GF-D8 (cell line): ENCODE results near the gene FLT4.

Experiments used
- DNase-seq: peaks from one replicate; lab custom pipeline; 2025; lab: John Stamatoyannopoulos, UW

FLT4 gene

GRCh38 chr5:180605554-180606214 is 43.7 kb downstream of the FLT4 start:
- no peak for DNase-seq

- DNase-seq: no peak
These were observed 45.1 kb downstream of the FLT4 start for GRCh38 chr5:180604271-180604670.

- DNase-seq: no peak
These were observed 46.3 kb downstream of the FLT4 start for GRCh38 chr5:180603076-180603594.

- no peak for DNase-seq
These were observed 46.8 kb downstream of the FLT4 start for GRCh38 chr5:180602481-180603075.

GRCh38 chr5:180601591-180602480 is 47.6 kb downstream of the FLT4 start:
- DNase-seq: no peak

GRCh38 chr5:180600554-180601041 is 48.8 kb downstream of the FLT4 start:
- DNase-seq: no peak

GRCh38 chr5:180599981-180600553 is 49.3 kb downstream of the FLT4 start:
- no peak for DNase-seq

- no peak for DNase-seq
These were observed 49.8 kb downstream of the FLT4 start for GRCh38 chr5:180599590-180599914.

GRCh38 chr5:180598797-180599589 is 50.4 kb downstream of the FLT4 start:
- no peak for DNase-seq

- no peak for DNase-seq
These were observed 51.1 kb downstream of the FLT4 start for GRCh38 chr5:180598316-180598701.

- DNase-seq: no peak
These were observed 52.6 kb downstream of the FLT4 start for GRCh38 chr5:180596668-180597231.

- no peak for DNase-seq
These were observed 53.2 kb downstream of the FLT4 start for GRCh38 chr5:180596115-180596667.

GRCh38 chr5:180595381-180596114 is 53.9 kb downstream of the FLT4 start:
- DNase-seq: no peak

GRCh38 chr5:180595046-180595379 is 54.4 kb downstream of the FLT4 start:
- DNase-seq: no peak

GRCh38 chr5:180594311-180595045 is 54.9 kb downstream of the FLT4 start:
- DNase-seq: no peak

GRCh38 chr5:180593446-180594206 is 55.8 kb downstream of the FLT4 start:
- no peak for DNase-seq

GRCh38 chr5:180592176-180592575 is 57.2 kb downstream of the FLT4 start:
- no peak for DNase-seq

GRCh38 chr5:180591311-180591887 is 58.0 kb downstream of the FLT4 start, which contains the start of gene SCGB3A1:
TSS of gene SCGB3A1 (minus strand) at chr5:180591499. CDS start at chr5:180591462, 37 bp downstream.
- peak; percentile 6 for DNase-seq
